HEK293 (cell line): ENCODE data around the gene VOPP1.
"Not testable (repeated sequence)": the region's sequence is repeated elsewhere in the genome, so short reads cannot be mapped to it uniquely, and the experiment has no call there.

Experiments
- BCL11A ChIP-seq: fragments of 450-650 bp; formaldehyde crosslinking; IDR thresholded peaks from 2 replicates; pipeline ENCODE4 v1.5.1; 2016; ENCODE audit warnings: low read depth, missing biosample characterization, missing genetic modification characterization
- CTCF ChIP-seq: fragments of 450-650 bp; formaldehyde crosslinking; IDR thresholded peaks from 2 replicates; pipeline ENCODE4 v1.5.1; 2016; ENCODE audit warnings: missing biosample characterization, missing genetic modification characterization
- PRDM10 ChIP-seq: fragments of 450-650 bp; formaldehyde crosslinking; IDR thresholded peaks from 2 replicates; pipeline ENCODE4 v1.5.1; 2016; ENCODE audit warnings: missing biosample characterization, missing genetic modification characterization
- ZBTB20 ChIP-seq: fragments of 450-650 bp; formaldehyde crosslinking; IDR thresholded peaks from 2 replicates; pipeline ENCODE4 v1.5.1; 2016; ENCODE audit warnings: missing biosample characterization, missing genetic modification characterization
- ZBTB8A ChIP-seq: fragments of 450-650 bp; formaldehyde crosslinking; IDR thresholded peaks from 2 replicates; pipeline ENCODE4 v1.5.1; 2016; ENCODE audit warnings: missing biosample characterization, missing genetic modification characterization
- ZNF140 ChIP-seq: fragments of 450-650 bp; formaldehyde crosslinking; IDR thresholded peaks from 2 replicates; pipeline ENCODE4 v1.5.1; 2016; ENCODE audit warnings: missing biosample characterization, missing genetic modification characterization
- ZNF280D ChIP-seq: fragments of 450-650 bp; formaldehyde crosslinking; IDR thresholded peaks from 2 replicates; pipeline ENCODE4 v1.5.1; 2016; ENCODE audit warnings: missing biosample characterization, missing genetic modification characterization
- ZNF341 ChIP-seq: fragments of 450-650 bp; formaldehyde crosslinking; IDR thresholded peaks from 2 replicates; pipeline ENCODE4; 2016; ENCODE audit warnings: low read depth, missing biosample characterization, missing genetic modification characterization
- ZNF585B ChIP-seq: fragments of 450-650 bp; formaldehyde crosslinking; IDR thresholded peaks from 2 replicates; pipeline ENCODE4 v1.5.1; 2016; ENCODE audit warnings: missing biosample characterization, missing genetic modification characterization
- ZNF626 ChIP-seq: fragments of 450-650 bp; sonication (Bioruptor Pico); formaldehyde crosslinking; IDR thresholded peaks from 2 replicates; pipeline ENCODE4 v1.5.1; 2018; ENCODE audit warnings: missing biosample characterization, missing genetic modification characterization, inconsistent platforms
- ZNF830 ChIP-seq: fragments of 450-650 bp; IDR thresholded peaks from 2 replicates; pipeline ENCODE4 v1.5.0; 2018; ENCODE audit warnings: missing biosample characterization, missing genetic modification characterization, low read depth, mild to moderate bottlenecking, moderate library complexity

GRCh38 chr7:55609726-55610125 lies 37.4 kb upstream of the VOPP1 start:
- not testable (repeated sequence) for TF ChIP-seq PRDM10 (tag by site-specific recombination); BCL11A (tag by site-specific recombination); ZNF341; ZBTB20 (tag by site-specific recombination); ZBTB8A (tag by site-specific recombination); CTCF (tag by site-specific recombination); ZNF830 (tag by site-specific recombination); ZNF140 (tag by site-specific recombination); ZNF280D (tag by site-specific recombination); ZNF585B (tag by site-specific recombination); ZNF626 (tag by site-specific recombination)
